Panc1 (cell line): ENCODE results near the gene RBBP4. TPM values are rescaled to one million over a fixed set of nuclear protein-coding genes. Genes with fewer than 3 reads are reported as not detected.

Source experiments
- ATAC-seq: fragments of 200-7000 bp; cut with Tn5 transposase; 2 replicates; pipeline ENCODE4 v1.9.1; 2020; ENCODE audit warnings: mild to moderate bottlenecking, moderate library complexity
- BruUV-seq: library from RNA; stranded (reverse); fragments of 400-500 nt; replicated peaks from 2 replicates; lab custom pipeline; 2021; lab: Mats Ljungman, UMichigan
- CTCF ChIA-PET: fragments of 300-600 bp; sonication (Branson Sonifier 250); formaldehyde crosslinking; loops from one replicate; lab custom pipeline; 2022; ENCODE audit warnings: antibody characterized with exemption; lab: Charles Lee
- POLR2A ChIA-PET: fragments of 300-600 bp; sonication (Branson Sonifier 250); formaldehyde crosslinking; loops from one replicate; lab custom pipeline; 2022; ENCODE audit warnings: antibody characterized with exemption; lab: Charles Lee
- DNase-seq: peaks from one replicate; pipeline ENCODE4 v3.0.0-alpha.2; 2010; ENCODE audit warnings: low read depth, low spot score
- H3K27ac ChIP-seq: 2 replicates; pipeline ENCODE4 v1.5.1; 2011; ENCODE audit warnings: mild to moderate bottlenecking, low read length, inconsistent platforms
- H3K27me3 ChIP-seq: fragments of 200-500 bp; sonication (Bioruptor generic); 2 replicates; pipeline ENCODE4 v1.6.0; 2014; ENCODE audit warnings: low read length, inconsistent platforms; ENCODE audit not compliant: control insufficient read depth, insufficient read depth
- H3K36me3 ChIP-seq: fragments of 200-500 bp; sonication (Bioruptor generic); 2 replicates; pipeline ENCODE4 v1.5.1; 2014; ENCODE audit warnings: inconsistent platforms, mild to moderate bottlenecking, low read length, moderate library complexity; ENCODE audit not compliant: control insufficient read depth, insufficient read depth
- H3K4me1 ChIP-seq: 2 replicates; pipeline ENCODE4 v1.5.1; 2011; ENCODE audit warnings: inconsistent platforms, mild to moderate bottlenecking, low read length, moderate library complexity; ENCODE audit not compliant: control insufficient read depth, insufficient read depth
- H3K4me3 ChIP-seq, 2 experiments: 2 replicates each; pipeline ENCODE4 v1.5.1; 2011 to 2012; ENCODE audit warnings: low read depth in 2 of 2, low read length in 2 of 2, mild to moderate bottlenecking in 2 of 2, inconsistent platforms in 1 of 2, moderate library complexity in 1 of 2
- H3K9me3 ChIP-seq: fragments of 200-500 bp; sonication (Bioruptor generic); 2 replicates; pipeline ENCODE4 v1.5.1; 2014; ENCODE audit warnings: low read depth, mild to moderate bottlenecking, inconsistent platforms, low read length, moderate library complexity; ENCODE audit not compliant: control insufficient read depth, insufficient read depth
- CTCF ChIP-seq: fragments of 450-650 bp; IDR thresholded peaks from 2 replicates; pipeline ENCODE4 v1.5.1; 2017; ENCODE audit warnings: mild to moderate bottlenecking
- POLR2AphosphoS5 ChIP-seq: IDR thresholded peaks from 2 replicates; pipeline ENCODE4 v1.6.1; 2012; ENCODE audit warnings: mild to moderate bottlenecking, low read depth, low read length, moderate library complexity
- REST ChIP-seq, 2 experiments: IDR thresholded peaks; 2 replicates each; pipeline ENCODE4 v1.6.1; 2011 to 2012; ENCODE audit warnings: low read depth in 2 of 2, control low read depth in 1 of 2, low read length in 1 of 2, mild to moderate bottlenecking in 1 of 2, moderate library complexity in 1 of 2; ENCODE audit not compliant: insufficient read depth in 1 of 2
- SIN3A ChIP-seq: IDR thresholded peaks from 2 replicates; pipeline ENCODE4 v1.6.1; 2012; ENCODE audit warnings: low read depth, mild to moderate bottlenecking, low read length, moderate library complexity, borderline replicate concordance; ENCODE audit not compliant: insufficient read depth
- TCF7L2 ChIP-seq: IDR thresholded peaks from 2 replicates; pipeline ENCODE4 v1.6.1; 2011; ENCODE audit warnings: mild to moderate bottlenecking, low read depth, low read length, inconsistent platforms
- in situ Hi-C: cut with HindIII; loops from 2 replicates; pipeline ENCODE4 v1.10.0; 2016; ENCODE audit warnings: low sequenced_read_pairs, low pct_unique_long_range_greater_than_20kb
- intact Hi-C: fragments of 100-400 bp; cut with micrococcal nuclease; formaldehyde crosslinking; loops from one replicate; pipeline ENCODE4 v1.10.0; 2022; ENCODE audit not compliant: unreplicated experiment
- total RNA-seq: library from RNA; stranded (reverse); gene quantifications from one replicate; pipeline ENCODE4 v1.2.1, GENCODE V29; 2021; ENCODE audit not compliant: unreplicated experiment

The RBBP4 gene
- total RNA-seq, 1 experiment from 2014 or later, result 376 TPM

- POLR2A ChIA-PET, result no interaction called here
- BruUV-seq, result no TSS peak
- Histone ChIP-seq H3K36me3 (peaks cover 6% of the 10 kb centered on the region), H3K4me3 (no peak overlapping the region), H3K9me3 (no peaks in the 10 kb centered on the region), H3K4me1 (peaks cover 4% of the 10 kb centered on the region; the same call in 1 of the 2 replicates), H3K27ac (no peak overlapping the region), H3K27me3 (no peaks in the 10 kb centered on the region)
- CTCF ChIA-PET, result interaction anchor here (0.6 kb wide), 1 partner anchor 106 kb away, joined by 4 read pairs; no protein-coding TSS in a partner anchor
- DNase-seq (no peak), ATAC-seq (no peak)
- TF ChIP-seq TCF7L2 (no peak), REST (IDR thresholded peaks at IDR 0.05; ENCODE audit: insufficient read depth in 1 of 2, low read depth in 2 of 2, low read length in 1 of 2) (no peak), SIN3A (no peak), CTCF (no peak), POLR2AphosphoS5 (no peak)
- intact Hi-C loops (no loop called here), in situ Hi-C loops (no loop called here)
These were observed 3.5 kb upstream of the RBBP4 start for GRCh38 chr1:32647308-32648134.

GRCh38 chr1:32650248-32650751 lies 708 bp upstream of the RBBP4 start, which contains the start of gene ZBTB8OS:
Gene ZBTB8OS (minus strand): TSS chr1:32650550. CDS start chr1:32650529, 21 bp downstream.
- Histone ChIP-seq H3K4me3 (peak within 1 kb of the TSS; percentile 93 to 100), H3K36me3 (peaks cover 21% of the 10 kb centered on the region), H3K4me1 (peaks cover 10% of the 10 kb centered on the region; the same call in 1 of the 2 replicates), H3K27me3 (no peaks in the 10 kb centered on the region), H3K9me3 (no peaks in the 10 kb centered on the region), H3K27ac (peak within 1 kb of the TSS; percentile 99)
- BruUV-seq, result no TSS peak
- intact Hi-C loops (no loop called here), in situ Hi-C loops (no loop called here)
- POLR2A ChIA-PET, result interaction anchor here (0.6 kb wide), 2 partner anchors 21 to 49 kb away, joined by 4 to 5 read pairs; no protein-coding TSS in a partner anchor
- CTCF ChIA-PET, result interaction anchor here (1.1 kb wide), 1 partner anchor 130 kb away, joined by 4 read pairs; no protein-coding TSS in a partner anchor
- ATAC-seq (peak; percentile 92), DNase-seq (peak; percentile 83)
- TF ChIP-seq POLR2AphosphoS5 (peak; percentile 78; the same call in 1 of the 2 replicates), REST (IDR thresholded peaks at IDR 0.05; ENCODE audit: insufficient read depth in 1 of 2, low read depth in 2 of 2, low read length in 1 of 2) (no peak)
